ENCODE results near the gene FRYL.
"Not testable (repeated sequence)": the region's sequence is repeated elsewhere in the genome, so short reads cannot be mapped to it uniquely, and the experiment has no call there.

Gene FRYL

GRCh38 chr4:48748949-48749596 lies 31.0 kb downstream of the FRYL start:
- H3K27ac ChIP-seq, result no peak overlapping the region
- no peak for TF ChIP-seq CTCF (IDR thresholded peaks at IDR 0.05; ENCODE audit: low read depth, low read length)
- no peak for DNase-seq
- no peaks in the 10 kb centered on the region for H3K9me3 ChIP-seq (ENCODE audit: severe bottlenecking)
- no peaks in the 10 kb centered on the region; the same call in none of the 2 replicates for H3K36me3 ChIP-seq
- H3K27me3 ChIP-seq (ENCODE audit: insufficient read depth, low read depth, severe bottlenecking), result no peaks in the 10 kb centered on the region
- H3K4me3 ChIP-seq (ENCODE audit: low read depth, low read length), result no peak overlapping the region

GRCh38 chr4:48746608-48747362 lies 33.3 kb downstream of the FRYL start:
- no peak for TF ChIP-seq CTCF (IDR thresholded peaks at IDR 0.05; ENCODE audit: low read depth, low read length)
- Histone ChIP-seq H3K9me3 (ENCODE audit: severe bottlenecking) (no peaks in the 10 kb centered on the region), H3K36me3 (no peaks in the 10 kb centered on the region; the same call in none of the 2 replicates), H3K27ac (no peak overlapping the region), H3K27me3 (ENCODE audit: insufficient read depth, low read depth, severe bottlenecking) (no peaks in the 10 kb centered on the region), H3K4me3 (ENCODE audit: low read depth, low read length) (no peak overlapping the region)
- no peak for DNase-seq

GRCh38 chr4:48745223-48745622 lies 34.9 kb downstream of the FRYL start:
- not testable (repeated sequence) for H3K9me3 ChIP-seq (ENCODE audit: severe bottlenecking); DNase-seq; H3K27me3 ChIP-seq (ENCODE audit: insufficient read depth, low read depth, severe bottlenecking); H3K36me3 ChIP-seq; H3K4me3 ChIP-seq (ENCODE audit: low read depth, low read length); H3K27ac ChIP-seq

- no peak for TF ChIP-seq CTCF (IDR thresholded peaks at IDR 0.05; ENCODE audit: low read depth, low read length)
- Histone ChIP-seq H3K36me3 (no peaks in the 10 kb centered on the region; the same call in none of the 2 replicates), H3K4me3 (ENCODE audit: low read depth, low read length) (no peak overlapping the region), H3K27me3 (ENCODE audit: insufficient read depth, low read depth, severe bottlenecking) (no peaks in the 10 kb centered on the region), H3K9me3 (ENCODE audit: severe bottlenecking) (no peaks in the 10 kb centered on the region), H3K27ac (no peak overlapping the region)
- no peak for DNase-seq
Observed at GRCh38 chr4:48742412-48742811, 37.7 kb downstream of the FRYL start.

- DNase-seq, result no peak
- no peak overlapping the region for H3K4me3 ChIP-seq (ENCODE audit: low read depth, low read length)
- no peaks in the 10 kb centered on the region; the same call in none of the 2 replicates for H3K36me3 ChIP-seq
- no peaks in the 10 kb centered on the region for H3K9me3 ChIP-seq (ENCODE audit: severe bottlenecking)
- no peak for TF ChIP-seq CTCF (IDR thresholded peaks at IDR 0.05; ENCODE audit: low read depth, low read length)
- no peak overlapping the region for H3K27ac ChIP-seq
- no peaks in the 10 kb centered on the region for H3K27me3 ChIP-seq (ENCODE audit: insufficient read depth, low read depth, severe bottlenecking)
Observed at GRCh38 chr4:48739560-48740019, 40.5 kb downstream of the FRYL start.

GRCh38 chr4:48738856-48739255 lies 41.2 kb downstream of the FRYL start:
- no peak overlapping the region for H3K4me3 ChIP-seq (ENCODE audit: low read depth, low read length)
- no peak for TF ChIP-seq CTCF (IDR thresholded peaks at IDR 0.05; ENCODE audit: low read depth, low read length)
- H3K9me3 ChIP-seq (ENCODE audit: severe bottlenecking), result no peaks in the 10 kb centered on the region
- DNase-seq, result no peak
- H3K36me3 ChIP-seq, result no peaks in the 10 kb centered on the region; the same call in 1 of the 2 replicates
- H3K27ac ChIP-seq, result no peak overlapping the region
- H3K27me3 ChIP-seq (ENCODE audit: insufficient read depth, low read depth, severe bottlenecking), result no peaks in the 10 kb centered on the region

- H3K4me3 ChIP-seq (ENCODE audit: low read depth, low read length); H3K36me3 ChIP-seq; H3K27me3 ChIP-seq (ENCODE audit: insufficient read depth, low read depth, severe bottlenecking); H3K9me3 ChIP-seq (ENCODE audit: severe bottlenecking); H3K27ac ChIP-seq; DNase-seq: not testable (repeated sequence)
Observed at GRCh38 chr4:48728906-48729496, 51.1 kb downstream of the FRYL start.

All from WERI-Rb-1 (cell line).